Bone marrow (tissue), 2 donors: ENCODE measurements around the gene ABCA3.

Source experiments
- DNase-seq, 2 donors: peaks; one replicate each; lab custom pipeline; 2025; lab: John Stamatoyannopoulos, UW

Gene ABCA3

GRCh38 chr16:2233872-2234812 lies 106.4 kb downstream of the ABCA3 start:
- no peak for DNase-seq

DNA sequence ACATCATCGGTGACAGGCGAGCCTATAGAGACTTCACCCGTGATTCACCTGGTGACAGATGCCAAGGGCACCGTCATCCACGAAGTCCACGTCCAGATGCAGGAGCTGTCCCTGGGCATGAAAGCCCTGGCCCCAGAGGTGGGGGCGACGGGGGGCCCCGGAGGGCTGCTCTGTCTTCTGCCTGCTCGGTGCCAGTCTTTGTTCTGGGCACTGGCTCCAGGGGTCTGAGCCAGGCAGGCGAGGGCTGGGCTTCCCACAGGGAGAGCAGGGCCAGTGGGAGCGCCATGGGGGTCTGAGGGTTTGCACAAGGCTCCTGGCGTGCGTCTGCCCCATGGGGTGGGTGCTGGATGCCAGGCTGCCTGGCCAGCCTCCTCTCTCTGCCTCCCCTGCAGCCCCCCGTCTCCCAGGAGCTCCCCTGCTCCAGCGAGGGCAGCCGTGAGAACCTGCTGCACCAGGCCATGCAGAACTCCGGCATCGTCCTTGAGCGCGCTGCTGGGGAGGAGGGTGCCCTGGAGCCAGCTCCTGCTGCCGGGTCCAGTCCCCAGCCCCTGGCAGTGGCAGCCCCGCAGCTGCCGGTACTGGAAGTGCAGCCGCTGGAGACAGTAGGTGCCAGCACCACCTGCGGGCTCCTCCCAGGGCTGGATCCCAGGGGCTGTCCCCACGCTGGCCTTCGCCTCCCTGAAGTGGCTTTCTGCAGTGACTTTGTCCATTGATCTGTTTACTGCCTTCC lies 107.3 kb downstream of the ABCA3 start:
- no peak for DNase-seq

DNA sequence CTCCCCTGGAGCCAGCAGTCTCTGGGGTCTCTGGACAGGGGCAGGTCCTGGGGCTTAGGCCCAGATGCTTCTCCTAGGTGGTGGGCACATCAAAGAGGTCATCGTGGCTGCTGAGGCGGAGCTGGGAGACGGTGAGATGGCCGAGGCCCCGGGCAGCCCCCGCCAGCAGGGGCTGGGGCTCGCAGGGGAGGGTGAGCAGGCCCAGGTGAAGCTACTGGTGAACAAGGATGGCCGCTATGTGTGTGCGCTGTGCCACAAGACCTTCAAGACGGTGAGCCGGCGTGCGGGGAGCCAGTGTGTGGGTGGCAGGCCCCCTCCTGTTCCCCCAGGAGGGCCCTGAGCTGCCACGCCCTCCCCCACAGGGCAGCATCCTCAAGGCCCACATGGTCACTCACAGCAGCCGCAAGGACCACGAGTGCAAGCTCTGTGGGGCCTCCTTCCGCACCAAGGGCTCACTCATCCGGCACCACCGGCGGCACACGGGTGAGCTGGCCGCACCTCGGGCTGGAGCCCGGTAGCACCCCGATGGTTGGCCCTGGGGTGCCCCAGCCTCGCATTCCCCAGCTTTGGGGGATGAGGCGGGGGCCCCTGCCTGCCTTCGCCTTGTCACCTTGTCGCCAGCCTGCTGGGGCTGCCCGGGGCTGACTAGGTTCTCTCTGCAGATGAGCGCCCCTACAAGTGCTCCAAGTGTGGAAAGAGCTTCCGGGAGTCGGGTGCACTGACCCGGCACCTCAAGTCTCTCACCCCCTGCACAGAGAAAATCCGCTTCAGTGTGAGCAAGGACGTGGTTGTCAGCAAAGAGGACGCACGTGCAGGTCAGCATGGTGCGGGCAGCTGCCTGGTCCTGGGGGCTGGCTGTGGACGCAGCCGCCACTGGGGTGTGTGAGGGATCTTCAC lies 108.2 kb downstream of the ABCA3 start:
- DNase-seq: no peak

DNA sequence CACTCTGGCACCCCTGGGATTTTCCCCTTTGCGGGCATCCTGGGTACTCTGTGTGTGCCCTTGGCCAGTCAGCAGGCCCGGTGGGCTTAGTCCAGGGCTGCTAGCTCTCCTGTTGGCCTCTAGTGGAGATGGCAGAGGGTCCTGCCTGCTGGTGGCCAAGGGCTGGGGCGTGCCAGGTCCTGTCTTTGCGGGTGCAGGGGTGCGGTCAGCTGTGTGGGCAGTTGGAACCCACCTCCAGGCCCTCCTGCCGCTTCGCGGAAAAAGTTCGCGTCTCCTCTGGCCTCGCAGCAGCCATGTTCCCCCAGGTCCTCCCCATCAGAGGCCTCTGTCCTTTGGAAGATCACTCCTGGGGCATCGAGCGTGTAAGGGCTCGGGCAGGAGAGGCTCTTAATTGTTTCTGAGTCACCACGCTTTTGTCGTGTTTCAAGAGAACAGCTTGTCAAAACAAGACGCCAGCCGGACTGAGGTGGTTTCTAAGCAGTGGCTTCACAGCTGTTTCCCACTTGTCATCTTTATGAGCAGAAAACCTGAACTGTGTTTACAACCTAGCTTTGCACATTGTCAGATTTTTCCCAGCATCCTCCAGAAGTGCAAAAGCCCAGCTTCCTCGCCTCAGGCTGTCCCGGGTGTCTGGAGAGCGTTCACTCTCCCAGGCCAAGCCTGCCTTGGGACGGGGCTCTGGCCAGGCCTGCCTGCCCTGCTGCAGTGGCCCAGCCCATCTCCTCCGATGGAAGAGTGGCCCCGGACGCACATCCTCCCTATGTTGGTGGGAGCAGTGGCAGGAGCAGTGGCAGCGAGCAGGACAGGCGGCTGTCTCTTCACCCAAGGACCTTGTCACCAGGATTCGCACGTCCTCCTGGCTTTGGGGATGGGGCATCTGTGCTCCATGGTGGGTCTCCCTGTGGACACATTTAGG lies 109.3 kb downstream of the ABCA3 start:
- DNase-seq: no peak

GRCh38 chr16:2230376-2230775 lies 110.2 kb downstream of the ABCA3 start:
- no peak for DNase-seq

DNA sequence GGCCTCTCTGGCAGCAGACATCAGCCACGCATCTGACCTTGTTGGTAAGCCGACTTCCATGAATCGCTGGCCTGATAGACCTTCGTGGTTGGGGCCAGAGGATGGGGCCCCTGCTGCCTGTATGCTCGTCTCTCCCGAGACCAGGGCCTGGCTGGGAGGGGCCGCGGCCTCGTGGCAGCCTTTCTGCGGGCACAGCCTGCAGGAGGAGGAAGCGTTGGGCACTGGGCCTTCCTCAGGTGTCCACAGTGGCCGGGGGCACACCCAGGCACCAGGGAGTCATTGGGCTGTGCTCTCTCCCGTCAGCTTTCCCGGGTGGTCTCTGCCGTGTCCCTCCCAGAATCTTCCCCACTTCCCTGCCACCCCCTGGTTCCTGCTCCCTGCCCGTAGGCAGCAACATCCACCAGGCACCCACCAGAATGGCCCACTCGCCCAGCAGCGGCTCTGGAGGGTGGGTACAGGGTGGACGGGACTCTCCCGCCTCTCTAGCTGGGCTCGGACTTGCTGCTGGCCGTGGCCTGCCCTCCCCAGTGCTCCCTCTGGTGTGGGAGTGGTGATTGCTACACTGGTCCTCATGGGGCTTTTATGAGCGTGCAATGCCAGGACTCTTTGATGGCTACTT lies 110.8 kb downstream of the ABCA3 start:
- no peak for DNase-seq

DNA sequence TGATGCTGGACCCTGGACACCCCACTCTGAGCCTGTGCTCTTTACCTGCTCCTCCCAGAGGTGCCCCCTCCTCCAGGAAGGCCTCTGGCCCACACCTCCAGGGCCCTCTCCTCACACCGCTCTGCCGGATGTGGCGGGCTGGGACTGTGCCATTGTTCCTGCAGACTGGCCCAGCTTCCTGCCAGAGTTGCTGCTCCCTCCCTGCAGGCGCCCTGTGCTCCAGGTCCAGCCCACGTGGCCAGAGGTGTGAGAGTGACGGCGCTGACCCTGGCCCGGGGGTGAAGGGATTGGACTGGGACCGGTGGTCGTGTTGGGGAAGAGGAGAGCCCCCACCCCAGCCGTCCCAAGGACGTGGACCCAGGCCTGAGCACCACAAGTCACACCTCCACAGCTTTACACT lies 111.4 kb downstream of the ABCA3 start:
- no peak for DNase-seq

- no peak for DNase-seq
These were observed 112.2 kb downstream of the ABCA3 start for GRCh38 chr16:2228161-2228824.

GRCh38 chr16:2226918-2227317 lies 113.6 kb downstream of the ABCA3 start:
- no peak for DNase-seq

DNA sequence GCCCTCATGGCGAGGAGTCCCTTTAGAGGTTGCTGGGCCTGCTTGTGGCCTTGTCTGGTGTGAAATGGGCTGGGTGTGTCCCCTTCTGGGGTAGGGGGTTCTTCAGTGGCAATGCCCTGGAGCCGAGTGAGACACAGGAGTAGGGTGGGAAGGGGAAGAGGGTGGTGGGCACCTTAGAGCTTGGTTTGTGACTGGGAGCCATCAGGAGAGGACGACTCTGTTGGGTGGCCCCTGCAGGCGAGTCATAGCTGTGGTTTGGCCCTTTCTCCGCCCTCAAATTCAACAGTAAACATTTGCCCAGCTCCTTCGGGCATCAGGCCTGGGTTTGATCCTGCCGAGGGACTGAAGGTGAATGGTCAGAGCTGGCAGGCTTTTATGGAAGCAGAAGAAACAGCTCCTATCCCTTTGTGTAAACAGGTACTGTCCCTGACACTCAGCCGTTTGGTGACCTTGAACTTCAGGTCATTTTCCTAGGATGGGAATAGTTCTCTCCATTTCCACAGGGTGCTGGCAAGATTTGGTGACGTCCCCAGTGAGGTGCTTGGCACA lies 114.2 kb downstream of the ABCA3 start:
- DNase-seq: no peak
